Mucosa of gallbladder (tissue), 1 donor: ENCODE data around the gene CNDP2. TPM values are rescaled to one million over a fixed set of nuclear protein-coding genes. Genes with fewer than 3 reads are reported as not detected.

Experiments
- DNase-seq: peaks from one replicate; pipeline ENCODE4 v3.0.0-alpha.2; 2020; ENCODE audit warnings: low spot score
- total RNA-seq: library from RNA; stranded (reverse); gene quantifications from one replicate; pipeline ENCODE4 v1.2.1, GENCODE V29; 2021
- donor health status: DM: no; HTN: no; CAD: no.

Gene CNDP2
- total RNA-seq, 1 donor from 2014 or later: 389 TPM

- DNase-seq: no peak
Measured at GRCh38 chr18:74569401-74569800, 73.2 kb downstream of the CNDP2 start.

- no peak for DNase-seq
Measured at GRCh38 chr18:74570266-74570665, 74.1 kb downstream of the CNDP2 start.

- no peak for DNase-seq
Measured at GRCh38 chr18:74571895-74572680, 75.9 kb downstream of the CNDP2 start.

GRCh38 chr18:74573053-74573452 lies 76.9 kb downstream of the CNDP2 start:
- DNase-seq: no peak

Other genes with a start within 250 kb of the CNDP2 start
- gene CYB5A, start 204.4 kb upstream of the CNDP2 start, total RNA-seq: 566 TPM
- gene C18orf63, start 180.5 kb upstream of the CNDP2 start, total RNA-seq: not detected
- 0.14 TPM for gene DIPK1C, start 39.1 kb upstream of the CNDP2 start, total RNA-seq
- gene CNDP1, start 38.1 kb downstream of the CNDP2 start, total RNA-seq: 4.0 TPM
- gene ZNF407, start 101.5 kb downstream of the CNDP2 start, total RNA-seq: 15.0 TPM